Hepatocyte (in vitro differentiated cells): ENCODE measurements around the gene GNGT1. TPM values are rescaled to one million over a fixed set of nuclear protein-coding genes. Genes with fewer than 3 reads are reported as not detected.

Experiments used
- DNase-seq: peaks from one replicate; pipeline ENCODE4 v3.0.0-alpha.2; 2016; ENCODE audit warnings: low spot score
- H2AFZ ChIP-seq: fragments of 200-600 bp; sonication (generic); 2 replicates; pipeline ENCODE4 v1.6.0; 2016; ENCODE audit warnings: antibody characterized with exemption, mild to moderate bottlenecking
- H3K27ac ChIP-seq: fragments of 200-600 bp; sonication (generic); 2 replicates; pipeline ENCODE4 v1.5.1; 2016; ENCODE audit warnings: mild to moderate bottlenecking
- H3K27me3 ChIP-seq: fragments of 200-600 bp; sonication (generic); 2 replicates; pipeline ENCODE4 v1.6.1; 2016
- H3K36me3 ChIP-seq: fragments of 200-600 bp; sonication (generic); replicated peaks from 2 replicates; pipeline ENCODE4 v1.5.1; 2016; ENCODE audit warnings: low read depth; ENCODE audit not compliant: insufficient read depth
- H3K4me1 ChIP-seq: fragments of 200-600 bp; sonication (generic); 2 replicates; pipeline ENCODE4 v1.5.1; 2016; ENCODE audit warnings: mild to moderate bottlenecking, moderate library complexity; ENCODE audit not compliant: insufficient read depth
- H3K4me2 ChIP-seq: fragments of 200-600 bp; sonication (generic); 2 replicates; pipeline ENCODE4 v1.6.0; 2016
- H3K4me3 ChIP-seq: fragments of 200-600 bp; sonication (generic); 2 replicates; pipeline ENCODE4 v1.5.1; 2016; ENCODE audit warnings: mild to moderate bottlenecking
- H3K79me2 ChIP-seq: fragments of 200-600 bp; sonication (generic); 2 replicates; pipeline ENCODE4 v1.6.0; 2017; ENCODE audit warnings: mild to moderate bottlenecking
- H3K9me2 ChIP-seq: fragments of 200-600 bp; sonication (generic); replicated peaks from 2 replicates; pipeline ENCODE4 v1.6.0; 2017; ENCODE audit warnings: mild to moderate bottlenecking; ENCODE audit not compliant: insufficient read depth
- H3K9me3 ChIP-seq: fragments of 200-600 bp; sonication (generic); 2 replicates; pipeline ENCODE4 v1.5.1; 2016; ENCODE audit warnings: low read depth, mild to moderate bottlenecking
- H4K20me1 ChIP-seq: fragments of 200-600 bp; sonication (generic); 2 replicates; pipeline ENCODE4 v1.6.0; 2016; ENCODE audit warnings: mild to moderate bottlenecking; ENCODE audit not compliant: insufficient read depth, poor library complexity, severe bottlenecking
- EZH2 ChIP-seq: fragments of 200-600 bp; sonication (generic); IDR thresholded peaks from 2 replicates; pipeline ENCODE4 v1.6.1; 2016; ENCODE audit warnings: antibody characterized with exemption, mild to moderate bottlenecking, borderline replicate concordance
- EZH2phosphoT487 ChIP-seq: fragments of 200-600 bp; sonication (generic); IDR thresholded peaks from one replicate; pipeline ENCODE4 v1.6.1; 2018; ENCODE audit warnings: antibody characterized with exemption, mild to moderate bottlenecking, low read depth, moderate library complexity; ENCODE audit not compliant: unreplicated experiment, severe bottlenecking
- WGBS: methylation state at CpG from one replicate; pipeline ENCODE4 v1.1.6; 2016; ENCODE audit warnings: low lambda C conversion rate; ENCODE audit errors: missing lambda C conversion rate; 5-methylcytosine and 5-hydroxymethylcytosine counted together
- polyA plus RNA-seq: library from polyadenylated mRNA; unstranded; fragments of >200 nt; fragmentation: Nextera tagmentation; extraction: Ambion mirVana; gene quantifications from 2 replicates; pipeline ENCODE4 v1.2.1, GENCODE V29; 2016
- total RNA-seq: library from RNA; depleted of rRNA; stranded (reverse); fragments of >200 nt; gene quantifications from 2 replicates; pipeline ENCODE4 v1.2.3, GENCODE V29; 2014
- TF ChIP-seq, protein P1 (sequence below): fragments of 200-600 bp; sonication (generic); IDR thresholded peaks from 2 replicates; pipeline ENCODE4 v1.5.1; 2016; ENCODE audit warnings: antibody characterized with exemption, mild to moderate bottlenecking; ENCODE audit not compliant: poor library complexity

GNGT1 gene
- total and polyA plus RNA-seq, 2 experiments from 2014 or later = 0.24 TPM; not detected in 1

DNA sequence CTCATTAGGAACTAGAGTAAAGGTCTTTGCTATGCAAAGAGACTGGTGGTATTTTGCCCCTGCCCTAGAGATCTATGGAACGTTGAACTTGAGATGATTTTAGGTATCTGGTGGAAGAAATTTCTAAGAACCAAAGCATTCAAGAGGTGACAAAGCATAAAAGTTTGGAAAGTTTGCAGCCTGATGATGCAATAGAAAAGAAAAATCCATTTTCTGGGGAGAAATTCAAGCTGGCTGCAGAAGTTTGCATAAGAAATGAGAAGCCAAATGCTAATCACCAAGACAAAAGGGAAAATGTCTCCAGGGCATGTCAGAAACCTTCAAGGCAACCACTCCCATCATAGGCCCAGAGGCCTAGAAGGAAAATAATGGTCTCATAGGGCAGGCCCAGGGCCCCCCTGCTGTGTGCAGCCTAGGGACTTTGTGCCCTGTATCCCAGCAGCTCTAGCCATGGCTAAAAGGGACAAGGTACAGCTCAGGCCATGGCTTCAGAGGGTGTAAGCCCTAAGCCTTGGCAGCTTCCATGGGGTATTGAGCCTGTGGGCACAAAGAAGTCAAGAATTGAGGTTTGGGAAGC is 32.3 kb upstream of the GNGT1 start:
- Histone ChIP-seq H3K79me2 (no peaks in the 10 kb centered on the region), H3K27ac (no peak overlapping the region), H3K9me3 (no peaks in the 10 kb centered on the region), H3K4me2 (no peak overlapping the region), H3K9me2 (no peaks in the 10 kb centered on the region), H3K27me3 (no peaks in the 10 kb centered on the region), H3K36me3 (no peaks in the 10 kb centered on the region), H4K20me1 (no peaks in the 10 kb centered on the region), H2AFZ (no peak overlapping the region), H3K4me3 (no peak overlapping the region), H3K4me1 (no peaks in the 10 kb centered on the region)
- 83% methylated on average over 1 of the region's 1 CpG for WGBS
- TF ChIP-seq, protein P1, sequence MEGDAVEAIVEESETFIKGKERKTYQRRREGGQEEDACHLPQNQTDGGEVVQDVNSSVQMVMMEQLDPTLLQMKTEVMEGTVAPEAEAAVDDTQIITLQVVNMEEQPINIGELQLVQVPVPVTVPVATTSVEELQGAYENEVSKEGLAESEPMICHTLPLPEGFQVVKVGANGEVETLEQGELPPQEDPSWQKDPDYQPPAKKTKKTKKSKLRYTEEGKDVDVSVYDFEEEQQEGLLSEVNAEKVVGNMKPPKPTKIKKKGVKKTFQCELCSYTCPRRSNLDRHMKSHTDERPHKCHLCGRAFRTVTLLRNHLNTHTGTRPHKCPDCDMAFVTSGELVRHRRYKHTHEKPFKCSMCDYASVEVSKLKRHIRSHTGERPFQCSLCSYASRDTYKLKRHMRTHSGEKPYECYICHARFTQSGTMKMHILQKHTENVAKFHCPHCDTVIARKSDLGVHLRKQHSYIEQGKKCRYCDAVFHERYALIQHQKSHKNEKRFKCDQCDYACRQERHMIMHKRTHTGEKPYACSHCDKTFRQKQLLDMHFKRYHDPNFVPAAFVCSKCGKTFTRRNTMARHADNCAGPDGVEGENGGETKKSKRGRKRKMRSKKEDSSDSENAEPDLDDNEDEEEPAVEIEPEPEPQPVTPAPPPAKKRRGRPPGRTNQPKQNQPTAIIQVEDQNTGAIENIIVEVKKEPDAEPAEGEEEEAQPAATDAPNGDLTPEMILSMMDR = no peak
- TF ChIP-seq EZH2phosphoT487 = no peak
- TF ChIP-seq EZH2 = no peak
- DNase-seq = no peak

DNA sequence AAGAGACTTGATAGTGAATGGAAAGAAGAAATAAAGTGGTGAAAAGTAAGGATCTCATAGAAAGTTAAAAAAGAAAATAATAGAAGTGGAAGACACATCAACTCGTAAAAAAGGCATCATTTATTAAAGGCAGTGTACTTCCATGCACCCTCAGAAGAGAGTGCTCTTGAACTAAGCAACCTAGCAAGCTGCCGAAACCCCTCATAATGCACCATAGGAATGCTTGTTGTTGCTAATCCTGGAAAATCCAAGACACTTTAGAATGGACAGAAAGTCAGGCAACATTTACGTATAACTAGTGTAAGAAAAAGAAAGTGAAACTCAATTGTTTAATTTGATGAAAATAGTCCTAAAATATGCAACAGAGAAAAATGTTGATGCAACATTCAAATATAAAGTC is 28.6 kb upstream of the GNGT1 start:
- H3K4me2 ChIP-seq = no peak overlapping the region

DNA sequence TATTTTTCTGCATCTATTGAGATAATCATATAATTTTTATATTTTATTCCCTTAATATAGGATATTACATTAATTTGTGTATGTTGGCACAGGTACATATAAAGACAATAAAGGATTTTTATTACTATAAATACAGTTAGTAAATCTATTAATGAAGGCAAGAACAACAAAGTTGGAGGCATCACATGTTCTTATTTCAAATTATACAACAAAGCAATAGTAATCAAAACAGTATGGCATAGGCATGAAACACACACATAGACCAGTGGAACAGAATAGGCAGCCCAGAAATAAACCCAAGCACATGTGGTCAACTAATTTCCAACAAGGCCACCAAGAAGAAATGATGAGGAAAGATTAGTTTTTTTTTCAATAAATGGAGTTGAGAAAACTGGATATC is 27.0 kb upstream of the GNGT1 start:
- Histone ChIP-seq H3K36me3 (no peaks in the 10 kb centered on the region), H3K27ac (no peak overlapping the region), H2AFZ (no peak overlapping the region), H3K9me3 (no peaks in the 10 kb centered on the region), H3K9me2 (no peaks in the 10 kb centered on the region), H4K20me1 (no peaks in the 10 kb centered on the region), H3K79me2 (no peaks in the 10 kb centered on the region), H3K4me3 (no peak overlapping the region), H3K4me2 (no peak overlapping the region), H3K27me3 (no peaks in the 10 kb centered on the region), H3K4me1 (no peaks in the 10 kb centered on the region)
- no peak for DNase-seq
- TF ChIP-seq EZH2 (no peak), EZH2phosphoT487 (no peak)

More for the DNA sequence above, 28.6 kb upstream of the GNGT1 start:
- DNase-seq = no peak
- Histone ChIP-seq H3K4me3 (no peak overlapping the region), H4K20me1 (no peaks in the 10 kb centered on the region), H3K4me1 (no peaks in the 10 kb centered on the region), H3K79me2 (no peaks in the 10 kb centered on the region), H3K27me3 (no peaks in the 10 kb centered on the region), H2AFZ (no peak overlapping the region), H3K36me3 (no peaks in the 10 kb centered on the region), H3K9me2 (no peaks in the 10 kb centered on the region), H3K27ac (no peak overlapping the region), H3K9me3 (no peaks in the 10 kb centered on the region)
- TF ChIP-seq EZH2phosphoT487 (no peak), EZH2 (no peak)
- TF ChIP-seq, protein P1 = no peak
- WGBS = 92% methylated on average over 3 of the region's 3 CpGs

DNA sequence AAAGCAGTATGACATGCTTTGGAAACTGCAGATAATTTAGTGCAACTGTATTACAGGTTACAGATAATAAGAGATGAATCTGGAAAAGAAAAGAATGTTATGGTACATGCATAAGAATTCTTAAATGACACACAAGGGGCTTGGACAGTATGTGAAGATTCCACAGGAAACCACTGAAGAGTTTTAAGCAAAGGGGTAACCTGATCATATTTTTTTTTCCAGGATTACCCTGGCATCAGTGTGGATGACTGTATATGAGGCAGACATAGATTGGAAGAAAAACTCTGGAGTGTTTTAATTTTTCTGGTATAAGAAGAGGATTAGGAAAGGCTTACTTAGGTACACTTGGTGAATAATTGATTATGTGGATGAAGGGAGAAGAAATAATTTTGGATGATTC is 23.9 kb upstream of the GNGT1 start:
- H3K9me3 ChIP-seq = no peaks in the 10 kb centered on the region
- H3K9me2 ChIP-seq = no peaks in the 10 kb centered on the region
- H3K27ac ChIP-seq = no peak overlapping the region
- H2AFZ ChIP-seq = no peak overlapping the region
- peaks cover under 1% of the 10 kb centered on the region for H3K27me3 ChIP-seq
- no peaks in the 10 kb centered on the region for H3K4me1 ChIP-seq
- no peaks in the 10 kb centered on the region for H3K36me3 ChIP-seq
- no peaks in the 10 kb centered on the region for H3K79me2 ChIP-seq
- DNase-seq = no peak
- H3K4me2 ChIP-seq = no peak overlapping the region
- H4K20me1 ChIP-seq = no peaks in the 10 kb centered on the region
- no peak overlapping the region for H3K4me3 ChIP-seq
- no peak for TF ChIP-seq EZH2phosphoT487
